WTC11 (cell line): ENCODE results near the gene CCDC157. TPM values are rescaled to one million over a fixed set of nuclear protein-coding genes. Genes with fewer than 3 reads are reported as not detected.

ENCODE experiments used
- ATAC-seq: fragments of 200-7000 bp; cut with Tn5 transposase; 2 replicates; pipeline ENCODE4 v1.10.0; 2021; ENCODE audit warnings: mild to moderate bottlenecking, moderate library complexity
- CTCF ChIA-PET: fragments of 300-600 bp; sonication (Branson Sonifier 250); formaldehyde crosslinking; loops from one replicate; lab custom pipeline; 2021; ENCODE audit warnings: antibody characterized with exemption; lab: Charles Lee
- POLR2A ChIA-PET: fragments of 350-600 bp; sonication (Branson Sonifier 250); formaldehyde crosslinking; loops from one replicate; lab custom pipeline; 2021; ENCODE audit warnings: antibody characterized with exemption; lab: Charles Lee
- DNase-seq: peaks from one replicate; pipeline ENCODE4 v3.0.0; 2021; ENCODE audit warnings: low spot score
- H3K27ac Mint-ChIP-seq: 2 replicates; pipeline ENCODE4 v1.8.0; 2021; ENCODE audit warnings: mixed read lengths
- H3K27me3 Mint-ChIP-seq: 2 replicates; pipeline ENCODE4 v1.8.0; 2021; ENCODE audit warnings: low read depth, mild to moderate bottlenecking, moderate library complexity, mixed read lengths
- H3K36me3 Mint-ChIP-seq: 2 replicates; pipeline ENCODE4 v1.8.0; 2021; ENCODE audit warnings: mixed read lengths
- H3K4me1 Mint-ChIP-seq: 2 replicates; pipeline ENCODE4 v1.8.0; 2022; ENCODE audit warnings: mixed read lengths
- H3K4me3 Mint-ChIP-seq: 2 replicates; pipeline ENCODE4 v1.8.0; 2021; ENCODE audit warnings: mild to moderate bottlenecking, moderate library complexity, mixed read lengths
- H3K9me3 Mint-ChIP-seq: 2 replicates; pipeline ENCODE4 v1.8.0; 2021; ENCODE audit warnings: mixed read lengths
- CTCF ChIP-seq: fragments of 200-600 bp; IDR thresholded peaks from 2 replicates; pipeline ENCODE4 v1.8.0; 2022; ENCODE audit warnings: antibody characterized with exemption
- E2F5 ChIP-seq: sonication (generic); formaldehyde crosslinking; IDR thresholded peaks from 2 replicates; pipeline ENCODE4 v1.8.1; 2022; ENCODE audit warnings: mild to moderate bottlenecking, moderate library complexity, missing genetic modification reagents
- ERG ChIP-seq: fragments of 250-450 bp; sonication (Bioruptor Pico); IDR thresholded peaks from 2 replicates; pipeline ENCODE4 v1.8.0; 2021; ENCODE audit warnings: mild to moderate bottlenecking
- GRHL2 ChIP-seq: fragments of 250-450 bp; sonication (Bioruptor Pico); IDR thresholded peaks from 2 replicates; pipeline ENCODE4 v1.8.0; 2022; ENCODE audit warnings: mild to moderate bottlenecking, moderate library complexity; ENCODE audit not compliant: insufficient replicate concordance, severe bottlenecking
- IRF2 ChIP-seq: sonication (generic); formaldehyde crosslinking; IDR thresholded peaks from 2 replicates; pipeline ENCODE4 v1.8.0; 2022; ENCODE audit warnings: low read depth, missing genetic modification reagents, borderline replicate concordance
- JUN ChIP-seq: sonication (generic); formaldehyde crosslinking; IDR thresholded peaks from 2 replicates; pipeline ENCODE4 v1.8.0; 2023; ENCODE audit warnings: mild to moderate bottlenecking, missing genetic modification reagents
- NFE2L1 ChIP-seq: sonication (generic); formaldehyde crosslinking; IDR thresholded peaks from 2 replicates; pipeline ENCODE4 v1.8.1; 2023; ENCODE audit warnings: missing genetic modification reagents
- NR1H2 ChIP-seq: sonication (generic); formaldehyde crosslinking; IDR thresholded peaks from 2 replicates; pipeline ENCODE4 v1.9.0; 2021; ENCODE audit warnings: mild to moderate bottlenecking, moderate library complexity, missing genetic modification reagents
- NR3C1 ChIP-seq: sonication (generic); formaldehyde crosslinking; conservative IDR thresholded peaks from 2 replicates; pipeline ENCODE4 v1.8.1; 2023; ENCODE audit warnings: low read depth, mild to moderate bottlenecking, missing genetic modification reagents
- OVOL2 ChIP-seq: fragments of 250-450 bp; sonication (Bioruptor Pico); IDR thresholded peaks from 2 replicates; pipeline ENCODE4 v1.9.0; 2021; ENCODE audit warnings: mild to moderate bottlenecking, borderline replicate concordance
- PRDM15 ChIP-seq: sonication (generic); formaldehyde crosslinking; IDR thresholded peaks from 2 replicates; pipeline ENCODE4 v1.8.0; 2022; ENCODE audit warnings: missing genetic modification reagents
- SMAD4 ChIP-seq: sonication (generic); formaldehyde crosslinking; IDR thresholded peaks from 2 replicates; pipeline ENCODE4 v1.8.0; 2022; ENCODE audit warnings: mild to moderate bottlenecking, missing genetic modification reagents
- TP53 ChIP-seq: sonication (generic); formaldehyde crosslinking; IDR thresholded peaks from 2 replicates; pipeline ENCODE4 v1.8.1; 2023; ENCODE audit warnings: mild to moderate bottlenecking, missing genetic modification reagents
- ZNF317 ChIP-seq: sonication (generic); formaldehyde crosslinking; IDR thresholded peaks from 2 replicates; pipeline ENCODE4 v1.8.1; 2023; ENCODE audit warnings: low read depth, mild to moderate bottlenecking, moderate library complexity, missing genetic modification reagents, borderline replicate concordance
- ZNF396 ChIP-seq: fragments of 250-450 bp; sonication (Bioruptor Pico); IDR thresholded peaks from 2 replicates; pipeline ENCODE4 v1.8.0; 2021; ENCODE audit warnings: mild to moderate bottlenecking, moderate library complexity, borderline replicate concordance
- total RNA-seq: library from RNA; stranded (reverse); gene quantifications from 3 replicates; pipeline ENCODE4 v1.2.3, GENCODE V29; 2021
- TF ChIP-seq, protein P1 (sequence below): sonication (generic); formaldehyde crosslinking; conservative IDR thresholded peaks from 2 replicates; pipeline ENCODE4 v1.8.1; 2022; ENCODE audit warnings: mild to moderate bottlenecking, missing genetic modification reagents
- TF ChIP-seq, protein P2 (sequence below): sonication (generic); formaldehyde crosslinking; IDR thresholded peaks from 2 replicates; pipeline ENCODE4 v1.8.1; 2022; ENCODE audit warnings: mild to moderate bottlenecking, missing genetic modification reagents, moderate library complexity, borderline replicate concordance
- TF ChIP-seq, protein P3 (sequence below): fragments of 250-450 bp; sonication (Bioruptor Pico); IDR thresholded peaks from 2 replicates; pipeline ENCODE4 v1.9.0; 2021; ENCODE audit warnings: mild to moderate bottlenecking
- TF ChIP-seq, protein P4 (sequence below): sonication (generic); formaldehyde crosslinking; IDR thresholded peaks from 2 replicates; pipeline ENCODE4 v1.8.1; 2022; ENCODE audit warnings: low read depth, mild to moderate bottlenecking, moderate library complexity, missing genetic modification reagents, borderline replicate concordance

Gene CCDC157
- total RNA-seq, 1 experiment from 2014 or later: 6.5 TPM

DNA sequence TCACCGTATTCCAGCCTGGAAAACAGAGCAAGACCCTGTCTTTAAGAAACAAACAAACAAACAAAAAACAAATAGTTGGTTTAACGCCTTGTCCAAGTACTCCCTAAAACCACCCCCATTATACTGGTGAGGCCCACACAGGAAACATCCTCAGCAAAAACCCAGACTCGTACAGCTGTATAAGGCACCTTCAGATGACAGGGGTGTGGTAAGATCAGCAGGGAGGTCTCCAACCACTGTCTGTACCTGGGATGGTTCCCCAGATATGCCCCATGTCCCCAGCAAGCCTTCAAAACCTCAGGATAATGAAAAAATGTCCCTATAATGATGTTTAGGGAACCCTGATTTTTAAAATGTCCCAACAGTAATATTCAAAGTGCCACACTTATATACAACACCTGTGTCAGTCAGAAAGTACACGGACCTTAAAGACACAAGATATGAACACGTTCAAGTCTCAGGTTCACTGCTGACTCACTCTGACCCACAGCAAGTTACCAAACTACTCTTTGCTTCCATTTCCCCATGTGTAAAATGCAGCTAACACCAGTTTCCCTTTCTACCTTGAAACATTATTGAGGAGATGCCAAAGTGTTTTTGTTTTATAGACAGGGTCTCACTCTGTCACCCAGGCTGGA, 9.4 kb upstream of the CCDC157 start:
- Mint-ChIP-seq H3K36me3 (peaks cover 76% of the 10 kb centered on the region), H3K9me3 (no peaks in the 10 kb centered on the region), H3K4me1 (no peaks in the 10 kb centered on the region), H3K27me3 (no peaks in the 10 kb centered on the region), H3K4me3 (no peak overlapping the region), H3K27ac (peak overlapping the region; percentile 54; the same call in 1 of the 2 replicates)
- DNase-seq (no peak), ATAC-seq (no peak)
- CTCF ChIA-PET: interaction anchor here (1.0 kb wide), 1 partner anchor 79 kb away, joined by 3 read pairs; no protein-coding TSS in a partner anchor
- TF ChIP-seq CTCF (no peak), NR1H2 (no peak), SMAD4 (CRISPR knock-in tag) (no peak), NR3C1 (CRISPR knock-in tag) (no peak), TP53 (CRISPR knock-in tag) (no peak), E2F5 (CRISPR knock-in tag) (no peak), PRDM15 (no peak), GRHL2 (CRISPR knock-in tag) (no peak), ERG (CRISPR knock-in tag) (no peak)
- TF ChIP-seq, protein P1, sequence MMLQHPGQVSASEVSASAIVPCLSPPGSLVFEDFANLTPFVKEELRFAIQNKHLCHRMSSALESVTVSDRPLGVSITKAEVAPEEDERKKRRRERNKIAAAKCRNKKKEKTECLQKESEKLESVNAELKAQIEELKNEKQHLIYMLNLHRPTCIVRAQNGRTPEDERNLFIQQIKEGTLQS (CRISPR knock-in tag): no peak
- TF ChIP-seq, protein P2, sequence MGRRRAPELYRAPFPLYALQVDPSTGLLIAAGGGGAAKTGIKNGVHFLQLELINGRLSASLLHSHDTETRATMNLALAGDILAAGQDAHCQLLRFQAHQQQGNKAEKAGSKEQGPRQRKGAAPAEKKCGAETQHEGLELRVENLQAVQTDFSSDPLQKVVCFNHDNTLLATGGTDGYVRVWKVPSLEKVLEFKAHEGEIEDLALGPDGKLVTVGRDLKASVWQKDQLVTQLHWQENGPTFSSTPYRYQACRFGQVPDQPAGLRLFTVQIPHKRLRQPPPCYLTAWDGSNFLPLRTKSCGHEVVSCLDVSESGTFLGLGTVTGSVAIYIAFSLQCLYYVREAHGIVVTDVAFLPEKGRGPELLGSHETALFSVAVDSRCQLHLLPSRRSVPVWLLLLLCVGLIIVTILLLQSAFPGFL (CRISPR knock-in tag): no peak
- TF ChIP-seq, protein P3, sequence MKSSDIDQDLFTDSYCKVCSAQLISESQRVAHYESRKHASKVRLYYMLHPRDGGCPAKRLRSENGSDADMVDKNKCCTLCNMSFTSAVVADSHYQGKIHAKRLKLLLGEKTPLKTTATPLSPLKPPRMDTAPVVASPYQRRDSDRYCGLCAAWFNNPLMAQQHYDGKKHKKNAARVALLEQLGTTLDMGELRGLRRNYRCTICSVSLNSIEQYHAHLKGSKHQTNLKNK (CRISPR knock-in tag): no peak
- POLR2A ChIA-PET: no interaction called here

DNA sequence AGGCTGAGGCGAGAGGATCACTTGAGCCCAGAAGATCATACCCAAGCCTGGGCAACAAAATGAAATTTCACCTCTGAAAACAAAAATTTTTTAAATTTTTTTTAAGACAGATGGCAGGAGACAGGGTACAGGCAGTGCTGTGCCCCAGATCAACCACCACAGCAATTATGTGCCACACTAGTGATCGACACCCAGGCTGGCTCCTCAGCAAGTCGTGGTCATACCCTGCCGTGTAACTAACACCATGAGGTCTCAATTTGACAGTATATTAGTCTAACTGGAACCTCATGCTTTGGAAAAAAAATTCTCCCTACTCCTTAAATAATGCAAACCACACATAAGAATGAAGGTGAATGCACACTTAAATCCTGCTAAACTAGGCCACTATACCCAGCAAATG, 8.4 kb upstream of the CCDC157 start:
- ChIA-PET CTCF (no interaction called here), POLR2A (no interaction called here)
- no peak overlapping the region for H3K4me3 Mint-ChIP-seq
- no peak for DNase-seq
- no peak overlapping the region for H3K27ac Mint-ChIP-seq
- H3K36me3 Mint-ChIP-seq: peaks cover 73% of the 10 kb centered on the region
- no peaks in the 10 kb centered on the region for H3K4me1 Mint-ChIP-seq
- no peak for ATAC-seq
- H3K9me3 Mint-ChIP-seq: no peaks in the 10 kb centered on the region
- H3K27me3 Mint-ChIP-seq: no peaks in the 10 kb centered on the region
- TF ChIP-seq NFE2L1 (CRISPR knock-in tag) (no peak), ZNF317 (CRISPR knock-in tag) (no peak), OVOL2 (CRISPR knock-in tag) (no peak), ZNF396 (CRISPR knock-in tag) (no peak), E2F5 (CRISPR knock-in tag) (no peak), IRF2 (CRISPR knock-in tag) (no peak), JUN (CRISPR knock-in tag) (no peak)
- TF ChIP-seq, protein P3 (CRISPR knock-in tag): no peak
- TF ChIP-seq, protein P4, sequence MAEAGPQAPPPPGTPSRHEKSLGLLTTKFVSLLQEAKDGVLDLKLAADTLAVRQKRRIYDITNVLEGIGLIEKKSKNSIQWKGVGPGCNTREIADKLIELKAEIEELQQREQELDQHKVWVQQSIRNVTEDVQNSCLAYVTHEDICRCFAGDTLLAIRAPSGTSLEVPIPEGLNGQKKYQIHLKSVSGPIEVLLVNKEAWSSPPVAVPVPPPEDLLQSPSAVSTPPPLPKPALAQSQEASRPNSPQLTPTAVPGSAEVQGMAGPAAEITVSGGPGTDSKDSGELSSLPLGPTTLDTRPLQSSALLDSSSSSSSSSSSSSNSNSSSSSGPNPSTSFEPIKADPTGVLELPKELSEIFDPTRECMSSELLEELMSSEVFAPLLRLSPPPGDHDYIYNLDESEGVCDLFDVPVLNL: no peak
